Activated CD8-positive, alpha-beta memory T cell treated with anti-CD3 and anti-CD28 coated beads, Interleukin-2, amount 50 U/mL, for 4 hours (primary cell): Measurements from ENCODE around the gene MARK3.

ENCODE experiments used
- DNase-seq: peaks from one replicate; pipeline ENCODE4 v3.0.0-alpha.2; 2020

MARK3 gene

GRCh38 chr14:103552011-103552845 lies 167.0 kb downstream of the MARK3 start:
- peak; percentile 7 for DNase-seq

GRCh38 chr14:103552846-103553210 lies 167.6 kb downstream of the MARK3 start:
- no peak for DNase-seq
